ENCODE data around the gene FHAD1.

FHAD1 gene

GRCh38 chr1:15444468-15445389 lies 197.7 kb downstream of the FHAD1 start:
- DNase-seq = no peak

GRCh38 chr1:15445390-15446122 lies 198.5 kb downstream of the FHAD1 start:
- DNase-seq = no peak

- DNase-seq = no peak
Measured at GRCh38 chr1:15446212-15446611, 199.2 kb downstream of the FHAD1 start.

Data from activated CD4-positive, alpha-beta T cell treated with anti-CD3 and anti-CD28 coated beads for 1 hour (primary cell).